Endothelial cell of hepatic sinusoid (primary cell): ENCODE measurements around the gene TPTE.
"Not testable (repeated sequence)": the region's sequence is repeated elsewhere in the genome, so short reads cannot be mapped to it uniquely, and the experiment has no call there.

ENCODE experiments used
- in situ Hi-C: cut with HindIII; loops from 2 replicates; pipeline ENCODE4 v1.10.0; 2017; ENCODE audit warnings: low sequenced_read_pairs

The TPTE gene

GRCh38 chr21:10616535-10616934 is 95.2 kb downstream of the TPTE start:
- in situ Hi-C loops, result no loop called here

- in situ Hi-C loops, result not testable (repeated sequence)
These were observed 95.9 kb downstream of the TPTE start for GRCh38 chr21:10617133-10617752.

GRCh38 chr21:10627316-10627863 is 106.0 kb downstream of the TPTE start:
- in situ Hi-C loops, result no loop called here

GRCh38 chr21:10629239-10629638 is 107.9 kb downstream of the TPTE start:
- in situ Hi-C loops, result not testable (repeated sequence)

- in situ Hi-C loops, result not testable (repeated sequence)
These were observed 109.4 kb downstream of the TPTE start for GRCh38 chr21:10630829-10631228.

GRCh38 chr21:10631316-10631715 is 109.9 kb downstream of the TPTE start:
- in situ Hi-C loops, result not testable (repeated sequence)

GRCh38 chr21:10638144-10638543 is 116.8 kb downstream of the TPTE start:
- in situ Hi-C loops, result not testable (repeated sequence)

GRCh38 chr21:10639123-10639522 is 117.7 kb downstream of the TPTE start:
- in situ Hi-C loops, result no loop called here

GRCh38 chr21:10639746-10640145 is 118.4 kb downstream of the TPTE start:
- in situ Hi-C loops, result not testable (repeated sequence)

- in situ Hi-C loops, result no loop called here
These were observed 119.1 kb downstream of the TPTE start for GRCh38 chr21:10640446-10640845.

- in situ Hi-C loops, result no loop called here
These were observed 119.7 kb downstream of the TPTE start for GRCh38 chr21:10641107-10641506.

- in situ Hi-C loops, result not testable (repeated sequence)
These were observed 124.3 kb downstream of the TPTE start for GRCh38 chr21:10645667-10646066.

- in situ Hi-C loops, result not testable (repeated sequence)
These were observed 128.2 kb downstream of the TPTE start for GRCh38 chr21:10649350-10650149.

- in situ Hi-C loops, result not testable (repeated sequence)
These were observed 128.9 kb downstream of the TPTE start for GRCh38 chr21:10650297-10650696.
